GM19452 (cell line): ENCODE data around the gene MMAB.

ENCODE experiments used
- ATAC-seq: cut with Tn5 transposase; IDR thresholded peaks from one replicate; pipeline ENCODE4 v1.9.1; 2021; ENCODE audit not compliant: unreplicated experiment

MMAB gene

GRCh38 chr12:109573029-109573913 is at the start of gene MMAB, which contains the start of gene MVK:
Gene MMAB (minus strand): TSS chr12:109573504. CDS start chr12:109573480, 24 bp downstream.
Gene MVK (plus strand): TSS chr12:109573794. CDS start chr12:109574823, 1,029 bp downstream.
- ATAC-seq = peak; percentile 93

- no peak for ATAC-seq
Observed at GRCh38 chr12:109621901-109622364, 48.6 kb upstream of the MMAB start.

- no peak for ATAC-seq
Observed at GRCh38 chr12:109621211-109621694, 47.9 kb upstream of the MMAB start.

GRCh38 chr12:109619002-109619604 is 45.8 kb upstream of the MMAB start:
- ATAC-seq = no peak

- no peak for ATAC-seq
Observed at GRCh38 chr12:109618082-109618481, 44.8 kb upstream of the MMAB start.

GRCh38 chr12:109617491-109617890 is 44.2 kb upstream of the MMAB start:
- ATAC-seq = no peak

- ATAC-seq = no peak
Observed at GRCh38 chr12:109615556-109616229, 42.4 kb upstream of the MMAB start.

GRCh38 chr12:109613649-109614455 is 40.5 kb upstream of the MMAB start:
- no peak for ATAC-seq

GRCh38 chr12:109612975-109613502 is 39.7 kb upstream of the MMAB start:
- ATAC-seq = no peak

GRCh38 chr12:109612003-109612402 is 38.7 kb upstream of the MMAB start:
- no peak for ATAC-seq

- no peak for ATAC-seq
Observed at GRCh38 chr12:109611223-109611622, 37.9 kb upstream of the MMAB start.

GRCh38 chr12:109610523-109610922 is 37.2 kb upstream of the MMAB start:
- no peak for ATAC-seq

GRCh38 chr12:109609342-109609741 is 36.0 kb upstream of the MMAB start:
- no peak for ATAC-seq

GRCh38 chr12:109608793-109609192 is 35.5 kb upstream of the MMAB start:
- no peak for ATAC-seq

- no peak for ATAC-seq
Observed at GRCh38 chr12:109608270-109608669, 35.0 kb upstream of the MMAB start.

GRCh38 chr12:109607618-109608017 is 34.3 kb upstream of the MMAB start:
- ATAC-seq = no peak

- no peak for ATAC-seq
Observed at GRCh38 chr12:109606320-109607028, 33.2 kb upstream of the MMAB start.

GRCh38 chr12:109605599-109606228 is 32.4 kb upstream of the MMAB start:
- ATAC-seq = no peak

- no peak for ATAC-seq
Observed at GRCh38 chr12:109605016-109605415, 31.7 kb upstream of the MMAB start.
